Measurements from ENCODE around the gene TRPC3.

The TRPC3 gene

DNA sequence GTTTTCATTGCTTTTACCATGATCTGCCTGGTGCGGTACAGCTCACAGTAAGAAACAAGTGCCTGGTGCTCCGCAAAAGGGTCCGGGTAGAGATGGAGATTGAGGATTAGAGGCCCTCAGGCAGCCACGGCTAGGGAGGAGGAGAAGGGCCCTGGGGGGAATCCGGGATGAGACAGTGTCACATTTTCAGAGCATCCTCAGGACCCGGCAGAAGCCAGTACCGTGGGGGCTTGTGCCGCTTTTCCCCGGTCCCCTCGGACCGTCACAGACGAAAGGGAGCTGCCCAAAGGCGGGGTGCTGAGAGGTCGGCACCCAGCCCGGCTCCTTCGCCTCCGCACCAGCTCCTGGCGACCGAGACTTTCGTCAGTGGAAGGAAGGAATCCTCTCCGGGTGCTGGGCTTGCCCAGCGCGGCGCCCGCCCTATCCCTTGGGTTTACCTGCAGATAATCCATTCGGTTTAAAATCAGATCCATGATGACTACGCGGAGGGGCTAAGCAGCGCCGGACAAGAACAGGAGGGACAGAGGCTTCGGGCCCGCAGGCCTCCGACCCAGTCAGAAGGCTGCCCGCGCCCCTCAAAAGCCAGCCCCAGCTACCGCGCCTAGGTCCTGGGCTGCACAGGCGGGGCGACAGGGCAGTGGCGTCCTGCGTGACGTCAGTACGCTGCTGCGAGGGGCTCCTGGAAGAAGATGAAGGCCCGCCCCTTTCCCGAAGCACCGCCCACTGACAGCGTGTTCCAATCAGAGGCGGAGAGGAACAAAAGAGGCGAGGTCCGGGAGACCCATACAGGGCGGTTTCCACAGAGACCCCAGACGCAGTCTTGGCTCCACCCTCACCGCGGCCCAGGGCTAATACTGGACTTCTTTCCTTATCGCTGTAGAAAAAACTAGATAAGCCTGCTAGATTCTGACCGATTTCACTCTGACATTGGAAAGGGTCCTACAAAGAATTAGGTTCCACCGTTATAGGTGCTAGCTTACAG lies 81.7 kb downstream of the TRPC3 start, which contains the start of gene BBS7:
Gene BBS7, minus strand, starts transcription at position 634 of the 982 bp plus-strand sequence. Its CDS starts 161 bp downstream, at position 473.
- DNase-seq = peak; percentile 96 to 97 (median 96)

DNA sequence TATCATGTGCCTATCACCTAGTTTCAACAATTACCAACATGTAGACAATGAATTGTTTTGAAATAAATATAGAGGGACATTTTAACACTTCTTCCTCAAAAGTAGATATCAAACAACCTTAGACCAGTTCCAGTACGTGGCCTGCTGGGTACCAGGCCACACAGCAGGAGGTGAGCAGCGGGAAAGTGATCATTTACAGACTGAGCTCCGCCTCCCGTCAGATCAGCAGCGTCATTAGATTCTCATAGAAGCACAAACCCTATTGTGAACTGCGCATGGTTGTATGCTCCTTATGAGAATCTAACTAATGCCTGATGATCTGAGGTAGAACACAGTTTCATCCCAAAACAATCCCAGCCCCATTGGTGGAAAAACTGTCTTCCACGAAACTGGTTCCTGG lies 88.1 kb downstream of the TRPC3 start:
- DNase-seq = no peak

DNA sequence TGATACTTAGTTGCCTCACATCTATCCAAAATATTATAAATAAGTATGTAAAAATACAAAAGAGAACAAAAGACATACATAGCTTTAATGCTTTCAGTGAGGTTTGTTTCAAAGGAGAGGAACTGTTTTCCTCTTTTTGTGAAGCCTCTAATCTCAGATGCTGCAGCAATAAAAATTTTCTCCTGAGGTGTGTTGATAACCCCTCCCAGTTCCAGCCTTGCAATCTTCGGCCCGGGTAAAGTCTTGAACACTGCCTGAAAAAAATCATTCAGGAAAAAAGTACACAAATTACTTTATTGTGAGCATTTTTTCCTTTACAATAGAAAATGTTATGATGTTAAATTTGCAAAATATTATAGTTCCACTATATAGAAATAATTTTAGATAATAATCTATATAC lies 90.4 kb downstream of the TRPC3 start:
- no peak for DNase-seq

DNA sequence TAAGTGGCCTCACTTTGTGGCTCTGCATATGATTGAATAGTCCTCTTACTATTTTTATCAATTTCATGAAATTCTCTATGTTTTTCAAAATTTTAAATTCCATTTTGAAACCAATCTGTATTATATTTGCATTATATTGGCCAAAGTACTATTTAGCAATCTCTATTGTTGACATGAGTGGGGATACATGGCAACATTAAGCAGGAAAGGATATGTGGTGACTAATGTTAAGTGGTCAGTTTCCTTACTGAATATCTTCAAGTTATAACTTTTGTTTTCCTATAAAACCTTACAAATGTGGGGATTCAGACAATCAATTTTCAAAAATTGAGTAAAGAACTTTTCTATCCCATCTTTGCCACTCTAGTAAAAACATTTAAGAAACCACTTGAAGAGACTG lies 91.7 kb downstream of the TRPC3 start:
- no peak for DNase-seq

DNA sequence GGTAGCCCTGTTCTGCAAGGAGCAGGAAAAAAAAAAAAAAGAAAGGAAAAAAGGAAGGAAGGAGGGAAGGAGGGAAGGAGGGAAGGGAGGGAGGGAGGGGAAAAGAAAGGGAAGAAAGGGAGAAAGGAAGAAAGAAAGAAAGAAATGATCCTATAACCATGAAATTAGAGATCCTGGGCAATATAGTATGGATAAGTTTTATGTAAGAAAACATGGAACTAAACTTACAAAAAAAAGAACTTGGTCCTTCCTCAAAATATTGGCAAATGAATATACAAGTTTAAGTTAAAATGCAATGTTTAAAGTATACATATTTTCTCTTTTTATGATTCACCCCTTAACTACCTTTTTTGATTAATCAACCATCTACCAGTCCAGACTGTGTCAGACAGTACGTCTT lies 100.5 kb downstream of the TRPC3 start:
- no peak for DNase-seq

DNA sequence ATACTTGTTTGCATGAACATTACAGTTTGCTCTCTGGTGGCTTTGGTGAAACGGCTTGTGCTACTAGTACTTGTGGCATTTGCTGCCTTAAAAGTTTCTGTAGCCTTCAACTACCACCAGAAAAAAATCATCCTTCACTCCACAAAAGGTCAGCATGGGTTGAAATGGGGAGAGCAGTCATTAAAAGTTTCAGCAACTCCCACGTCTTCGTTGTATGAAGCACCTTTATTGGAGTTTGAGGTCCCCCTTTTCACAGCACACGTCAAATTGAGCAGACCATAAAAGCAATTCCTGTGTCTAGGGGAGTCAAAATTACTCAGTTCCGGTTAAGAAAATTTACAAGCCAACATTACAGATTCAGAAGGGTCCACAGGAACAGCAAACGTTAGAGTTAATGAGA lies 105.2 kb downstream of the TRPC3 start:
- DNase-seq = no peak

DNA sequence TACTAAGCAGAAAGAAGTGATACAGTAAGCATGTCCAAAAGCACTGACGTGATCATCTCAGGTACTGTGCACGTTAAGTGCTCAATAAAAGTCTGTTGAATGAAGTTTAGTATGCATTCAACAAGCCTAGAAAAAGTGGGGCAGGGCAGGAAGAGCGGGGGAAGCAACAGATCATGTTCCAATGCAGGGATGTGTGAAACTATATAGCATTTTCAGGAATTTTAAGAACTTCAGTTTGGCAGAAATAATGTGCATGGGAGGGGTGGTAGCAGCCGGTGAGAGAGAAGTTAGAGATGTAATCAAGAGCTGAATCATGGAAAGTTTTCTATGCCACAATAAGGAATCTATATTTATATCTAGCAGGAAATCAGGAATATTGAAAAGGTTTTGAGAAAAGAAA lies 109.0 kb downstream of the TRPC3 start:
- DNase-seq = no peak

DNA sequence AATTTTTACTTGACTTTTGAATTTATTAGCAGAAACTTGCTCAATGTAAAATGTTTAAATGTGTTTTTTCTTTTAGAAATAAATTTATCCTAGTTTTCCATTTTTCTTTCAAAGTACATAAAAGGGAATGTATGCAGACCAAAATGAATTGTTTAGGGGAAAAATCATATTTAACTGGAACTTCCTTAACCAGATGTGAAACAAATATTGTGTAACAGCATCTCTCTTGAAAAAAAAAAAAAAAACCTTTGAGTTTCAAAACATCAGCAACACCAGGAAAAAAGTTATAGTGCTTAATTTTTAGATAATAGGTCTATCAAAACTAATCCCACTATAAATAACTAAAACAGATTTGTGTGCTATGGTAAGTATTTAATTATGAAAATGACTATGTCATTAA lies 113.7 kb downstream of the TRPC3 start:
- peak; percentile 6 to 38 (median 28) for DNase-seq

DNA sequence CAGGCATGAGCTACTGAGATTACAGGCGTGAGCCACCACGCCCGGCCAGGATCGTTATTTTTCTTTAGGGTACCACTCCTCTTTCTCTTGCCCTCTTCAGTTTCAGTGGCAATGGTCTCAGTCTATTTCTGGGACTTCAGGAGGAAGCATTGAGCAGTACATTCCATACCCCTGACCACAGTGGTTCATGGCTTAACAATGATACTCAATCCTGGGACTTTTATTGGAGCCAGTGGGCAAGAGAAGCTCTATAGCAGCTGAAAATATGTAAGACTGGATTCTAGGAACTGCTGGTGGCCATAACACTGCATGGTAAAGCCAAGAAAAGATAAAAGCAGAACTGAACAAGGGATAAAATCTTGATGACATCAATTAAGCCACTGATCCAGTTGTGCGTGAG lies 122.3 kb downstream of the TRPC3 start:
- no peak for DNase-seq

Data from suppressor macrophage treated with lipopolysaccharide for 1 hour (primary cell).